ENCODE data around the gene TPRA1. TPM values are rescaled to one million over a fixed set of nuclear protein-coding genes. Genes with fewer than 3 reads are reported as not detected.

The TPRA1 gene
- total RNA-seq, 1 donor from 2014 or later = 11.8 TPM

GRCh38 chr3:127585163-127585812 lies 5.2 kb downstream of the TPRA1 start:
- Mint-ChIP-seq H3K27ac (no peak overlapping the region), H3K4me1 (peaks cover 33% of the 10 kb centered on the region), H3K27me3 (ENCODE audit: insufficient read depth, low read depth) (peaks cover 7% of the 10 kb centered on the region), H3K4me3 (no peak overlapping the region), H3K9me3 (no peaks in the 10 kb centered on the region), H3K36me3 (no peaks in the 10 kb centered on the region)
- Histone ChIP-seq H3K4me2 (no peak overlapping the region), H3K4me3 (no peak overlapping the region), H3K9ac (no peak overlapping the region), H3K27ac (no peak overlapping the region), H3K9me3 (ENCODE audit: low read depth) (no peaks in the 10 kb centered on the region), H3F3A (ENCODE audit: low read depth) (no peaks in the 10 kb centered on the region), H2AFZ (replicated peaks) (no peak overlapping the region), H3K27me3 (no peaks in the 10 kb centered on the region), H3K79me2 (ENCODE audit: low read depth) (peaks cover 22% of the 10 kb centered on the region), H3K36me3 (no peaks in the 10 kb centered on the region), H4K20me1 (ENCODE audit: low read depth) (peaks cover 44% of the 10 kb centered on the region), H3K4me1 (peaks cover 10% of the 10 kb centered on the region)
- TF ChIP-seq EZH2phosphoT487 (IDR thresholded peaks at IDR 0.05) (no peak), CTCF (IDR thresholded peaks at IDR 0.05) (no peak), EZH2 (IDR thresholded peaks at IDR 0.05) (no peak)
- DNase-seq (ENCODE audit: low spot score) = no peak

DNA sequence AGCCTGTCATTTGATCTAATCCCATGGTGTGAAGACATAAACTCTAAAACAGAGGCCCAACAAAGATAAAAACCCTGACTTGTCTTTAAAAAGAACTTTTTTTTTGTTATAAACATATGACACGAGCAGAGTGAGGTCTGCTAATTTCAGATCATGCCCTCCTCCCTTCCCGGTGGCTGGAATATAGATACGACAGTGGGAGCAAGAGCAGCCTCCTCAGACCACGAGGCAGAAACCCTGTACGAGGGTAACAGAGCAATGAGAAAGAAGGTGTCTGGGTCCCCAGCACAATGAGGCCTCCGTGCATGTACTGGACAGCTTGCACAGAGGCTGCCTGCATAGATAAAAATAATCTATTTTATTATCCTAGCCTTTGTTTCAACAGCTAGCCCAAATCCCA lies 5.8 kb downstream of the TPRA1 start:
- no peaks in the 10 kb centered on the region for H3K36me3 ChIP-seq
- no peaks in the 10 kb centered on the region for H3K27me3 ChIP-seq
- peaks cover 10% of the 10 kb centered on the region for H3K4me1 ChIP-seq
- H3K4me1 Mint-ChIP-seq = peaks cover 33% of the 10 kb centered on the region
- peaks cover 19% of the 10 kb centered on the region for H3K79me2 ChIP-seq (ENCODE audit: low read depth)
- no peak overlapping the region for H3K4me3 Mint-ChIP-seq
- no peak overlapping the region for H3K4me3 ChIP-seq
- H2AFZ ChIP-seq (replicated peaks) = no peak overlapping the region
- no peaks in the 10 kb centered on the region for H3F3A ChIP-seq (ENCODE audit: low read depth)
- no peaks in the 10 kb centered on the region for H3K9me3 Mint-ChIP-seq
- no peaks in the 10 kb centered on the region for H3K9me3 ChIP-seq (ENCODE audit: low read depth)
- H3K27ac Mint-ChIP-seq = no peak overlapping the region
- no peak overlapping the region for H3K9ac ChIP-seq
- H4K20me1 ChIP-seq (ENCODE audit: low read depth) = peaks cover 41% of the 10 kb centered on the region
- peaks cover 7% of the 10 kb centered on the region for H3K27me3 Mint-ChIP-seq (ENCODE audit: insufficient read depth, low read depth)
- H3K27ac ChIP-seq = no peak overlapping the region
- TF ChIP-seq CTCF (IDR thresholded peaks at IDR 0.05) (no peak), EZH2phosphoT487 (IDR thresholded peaks at IDR 0.05) (no peak), EZH2 (IDR thresholded peaks at IDR 0.05) (no peak)
- H3K36me3 Mint-ChIP-seq = no peaks in the 10 kb centered on the region
- no peak for DNase-seq (ENCODE audit: low spot score)
- H3K4me2 ChIP-seq = no peak overlapping the region

GRCh38 chr3:127580327-127581060 lies 10.0 kb downstream of the TPRA1 start:
- TF ChIP-seq EZH2phosphoT487 (IDR thresholded peaks at IDR 0.05) (no peak), CTCF (IDR thresholded peaks at IDR 0.05) (no peak), EZH2 (IDR thresholded peaks at IDR 0.05) (no peak)
- Histone ChIP-seq H3K79me2 (ENCODE audit: low read depth) (no peaks in the 10 kb centered on the region), H3F3A (ENCODE audit: low read depth) (no peaks in the 10 kb centered on the region), H4K20me1 (ENCODE audit: low read depth) (peaks cover 17% of the 10 kb centered on the region), H3K27ac (no peak overlapping the region), H3K9me3 (ENCODE audit: low read depth) (no peaks in the 10 kb centered on the region), H3K36me3 (no peaks in the 10 kb centered on the region), H3K27me3 (no peaks in the 10 kb centered on the region), H3K4me1 (peaks cover 4% of the 10 kb centered on the region), H3K4me2 (no peak overlapping the region), H2AFZ (replicated peaks) (no peak overlapping the region), H3K4me3 (no peak overlapping the region), H3K9ac (no peak overlapping the region)
- H3K36me3 Mint-ChIP-seq = peaks cover 2% of the 10 kb centered on the region
- no peak overlapping the region for H3K4me3 Mint-ChIP-seq
- peak overlapping the region; percentile 57 for H3K27ac Mint-ChIP-seq
- peaks cover 3% of the 10 kb centered on the region for H3K27me3 Mint-ChIP-seq (ENCODE audit: insufficient read depth, low read depth)
- H3K4me1 Mint-ChIP-seq = peaks cover 18% of the 10 kb centered on the region
- DNase-seq (ENCODE audit: low spot score) = no peak
- H3K9me3 Mint-ChIP-seq = no peaks in the 10 kb centered on the region

Data from neural progenitor cell (in vitro differentiated cells).